Ovary (tissue), 9 donors: ENCODE data around the gene RNLS. TPM values are rescaled to one million over a fixed set of nuclear protein-coding genes. Genes with fewer than 3 reads are reported as not detected.

Experiments used
- DNase-seq, 5 donors: peaks; one replicate each; pipeline ENCODE4 v3.0.0-alpha.2; 2019 to 2020
- H3K27ac ChIP-seq, 2 donors: fragments of 200-600 bp; one replicate each; pipeline versions ENCODE4 v1.5.1 to v1.8.0; 2019 to 2022
- H3K27me3 ChIP-seq: fragments of 200-600 bp; one replicate; pipeline ENCODE4 v1.8.0; 2022
- H3K36me3 ChIP-seq: fragments of 200-600 bp; sonication (generic); one replicate; pipeline ENCODE4 v1.5.1; 2019
- H3K4me1 ChIP-seq: one replicate; pipeline ENCODE4 v1.8.1; 2013; ENCODE audit warnings: mild to moderate bottlenecking, moderate library complexity; ENCODE audit not compliant: insufficient read depth
- H3K4me3 ChIP-seq: fragments of 200-600 bp; sonication (generic); one replicate; pipeline ENCODE4 v1.5.1; 2017
- H3K9me3 ChIP-seq, 2 donors: fragments of 200-600 bp in 1 of 2; sonication (generic) in 1 of 2; one replicate each; pipeline versions ENCODE4 v1.5.1 to v1.8.1; 2013 to 2019; ENCODE audit warnings: mild to moderate bottlenecking in 1 of 2, moderate library complexity in 1 of 2
- EP300 ChIP-seq: sonication (generic); formaldehyde crosslinking; IDR thresholded peaks from one replicate; pipeline ENCODE4 v1.6.1; 2017; ENCODE audit warnings: antibody characterized with exemption
- POLR2A ChIP-seq: fragments of 450-650 bp; IDR thresholded peaks from one replicate; pipeline ENCODE4 v1.6.1; 2017; ENCODE audit warnings: antibody characterized with exemption, mild to moderate bottlenecking, moderate library complexity
- WGBS, 3 donors: extraction: QIAGEN DNeasy Blood & Tissue Kit in 1 of 3; methylation state at CpG; one replicate each; pipeline versions ENCODE4 v1.1.5 to v1.1.7; 2013 to 2017; 5-methylcytosine and 5-hydroxymethylcytosine counted together
- intact Hi-C, 4 donors: fragments of 100-400 bp; cut with DNase I; formaldehyde crosslinking; loops; one replicate each; pipeline versions ENCODE4 v1.11.0 to v1.15.1; 2022 to 2023
- polyA plus RNA-seq, 2 donors: library from polyadenylated mRNA; stranded (reverse); fragments of 200-250 nt in 1 of 2; fragments of 350-450 nt in 1 of 2; fragmentation: Illumina TruSeq in 1 of 2; extraction: RNeasy Lipid Tissue Mini Kit (QIAGEN cat#74804) in 1 of 2; gene quantifications; one replicate each; pipeline ENCODE4 v1.2.3, GENCODE V29; 2013 to 2014
- total RNA-seq, 7 donors: library from RNA; depleted of rRNA in 2 of 7; stranded (reverse); fragments of >200 nt in 2 of 7; fragmentation: NEBNext Ultra II Directional in 3 of 7; extraction: Animal tissue kit (Norgen Biotek cat#: 25700) in 3 of 7; gene quantifications; one replicate each; pipeline versions ENCODE4 v1.1.0 to v1.2.4, GENCODE V29; 2016 to 2023
- TF ChIP-seq, protein P1 (sequence below), 3 donors: fragments of 450-650 bp in 2 of 3; fragments of 200-600 bp in 1 of 3; IDR thresholded peaks; one replicate each; pipeline versions ENCODE4 v1.5.1 to v1.8.0; 2016 to 2022; ENCODE audit warnings: antibody characterized with exemption in 3 of 3, mild to moderate bottlenecking in 1 of 3
- donor health status: DM: no; HTN: no; CAD: no; lungs with moderate emphysema.
- donor health status: DM: no; HTN: no; CAD: no.
- donor health status: Bipolar disorder and iron deficiency.
- donor health status: DM: yes; HTN: yes; CAD: no.
- donor health status: DM: no; HTN: no; CAD: no.
- donor health status: DM: yes; HTN: yes; CAD: no.

The RNLS gene
- total and polyA plus RNA-seq, 9 donors: 7.5 to 21.9 (median 11.8) TPM

DNA sequence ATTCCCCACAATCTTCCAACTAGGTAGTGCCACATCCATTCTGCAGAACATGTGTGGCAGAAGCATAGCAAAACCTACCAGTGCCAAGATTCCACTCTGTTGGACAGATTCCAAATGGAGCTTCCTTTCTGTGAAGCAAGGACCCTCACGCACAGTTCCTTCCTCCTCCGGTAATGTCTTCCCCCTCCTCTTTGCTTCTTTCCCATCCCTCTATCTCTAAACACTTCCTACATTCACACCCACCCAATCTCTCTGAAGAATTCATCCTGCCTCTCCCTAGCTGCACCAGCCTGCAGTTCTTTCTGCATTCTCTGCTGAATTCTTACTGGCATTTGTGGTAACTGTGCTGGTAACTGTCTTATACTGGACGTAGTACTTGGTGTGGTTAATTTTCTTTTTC is 124.9 kb downstream of the RNLS start:
- intact Hi-C loops: no loop called here
- no peaks in the 10 kb centered on the region for H3K36me3 ChIP-seq
- H3K4me3 ChIP-seq: no peak overlapping the region
- H3K9me3 ChIP-seq: no peaks in the 10 kb centered on the region
- H3K4me1 ChIP-seq: peaks cover 6% of the 10 kb centered on the region
- 63 to 70% (median 66%) methylated on average over 3 of the region's 3 CpGs for WGBS, 3 donors
- no peak overlapping the region for H3K27ac ChIP-seq
- H3K27me3 ChIP-seq: no peaks in the 10 kb centered on the region
- DNase-seq: no peak
- TF ChIP-seq, protein P1, sequence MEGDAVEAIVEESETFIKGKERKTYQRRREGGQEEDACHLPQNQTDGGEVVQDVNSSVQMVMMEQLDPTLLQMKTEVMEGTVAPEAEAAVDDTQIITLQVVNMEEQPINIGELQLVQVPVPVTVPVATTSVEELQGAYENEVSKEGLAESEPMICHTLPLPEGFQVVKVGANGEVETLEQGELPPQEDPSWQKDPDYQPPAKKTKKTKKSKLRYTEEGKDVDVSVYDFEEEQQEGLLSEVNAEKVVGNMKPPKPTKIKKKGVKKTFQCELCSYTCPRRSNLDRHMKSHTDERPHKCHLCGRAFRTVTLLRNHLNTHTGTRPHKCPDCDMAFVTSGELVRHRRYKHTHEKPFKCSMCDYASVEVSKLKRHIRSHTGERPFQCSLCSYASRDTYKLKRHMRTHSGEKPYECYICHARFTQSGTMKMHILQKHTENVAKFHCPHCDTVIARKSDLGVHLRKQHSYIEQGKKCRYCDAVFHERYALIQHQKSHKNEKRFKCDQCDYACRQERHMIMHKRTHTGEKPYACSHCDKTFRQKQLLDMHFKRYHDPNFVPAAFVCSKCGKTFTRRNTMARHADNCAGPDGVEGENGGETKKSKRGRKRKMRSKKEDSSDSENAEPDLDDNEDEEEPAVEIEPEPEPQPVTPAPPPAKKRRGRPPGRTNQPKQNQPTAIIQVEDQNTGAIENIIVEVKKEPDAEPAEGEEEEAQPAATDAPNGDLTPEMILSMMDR (IDR thresholded peaks at IDR 0.05): no peak
- TF ChIP-seq POLR2A (no peak), EP300 (no peak)

DNA sequence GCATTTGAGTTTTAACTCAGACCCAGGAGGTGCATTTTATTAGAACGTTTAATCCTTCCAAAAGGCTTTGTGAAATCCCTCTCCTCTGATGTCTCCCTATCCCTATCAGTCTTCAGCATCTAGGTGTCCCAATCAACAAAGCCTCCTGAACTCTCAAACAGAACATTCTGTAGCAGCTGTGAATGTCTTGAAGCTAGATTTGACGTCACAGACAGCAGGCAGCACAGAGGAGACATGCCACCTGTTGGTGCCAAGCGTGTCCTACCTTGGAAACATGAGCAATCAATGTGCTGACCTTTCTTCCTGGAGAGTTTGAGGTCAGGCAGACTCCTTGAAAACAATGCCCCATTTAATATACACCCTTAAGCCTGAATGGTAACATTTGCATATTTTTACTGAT is 125.5 kb downstream of the RNLS start:
- H3K4me1 ChIP-seq: peaks cover 6% of the 10 kb centered on the region
- no peaks in the 10 kb centered on the region for H3K27me3 ChIP-seq
- WGBS, 3 donors: 69 to 77% (median 77%) methylated on average over 3 of the region's 3 CpGs
- no peaks in the 10 kb centered on the region for H3K36me3 ChIP-seq
- intact Hi-C loops: no loop called here
- no peak overlapping the region for H3K27ac ChIP-seq
- no peaks in the 10 kb centered on the region for H3K9me3 ChIP-seq
- TF ChIP-seq POLR2A (no peak), EP300 (no peak)
- TF ChIP-seq, protein P1 (IDR thresholded peaks at IDR 0.05): no peak
- DNase-seq: no peak
- no peak overlapping the region for H3K4me3 ChIP-seq

DNA sequence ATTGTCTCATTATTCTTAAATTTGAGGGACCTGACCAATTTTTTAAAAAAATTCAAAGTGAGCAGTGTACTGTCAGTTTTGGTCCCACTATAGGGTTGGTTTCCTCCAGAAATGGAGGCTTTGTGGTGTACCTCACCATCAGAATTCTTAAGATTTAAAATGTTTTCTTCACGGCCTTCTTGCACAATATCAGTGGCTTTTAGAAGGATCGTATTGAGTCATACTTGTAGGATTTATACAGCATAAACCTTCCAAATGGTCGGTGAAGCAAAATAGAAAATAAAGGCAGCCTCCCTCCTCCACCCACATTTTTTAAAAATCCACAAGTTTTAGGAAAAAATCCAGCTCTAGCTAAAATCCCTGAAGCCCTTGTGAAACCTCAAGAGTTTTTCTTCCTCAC is 126.4 kb downstream of the RNLS start:
- peaks cover 6% of the 10 kb centered on the region for H3K4me1 ChIP-seq
- DNase-seq: no peak
- H3K4me3 ChIP-seq: no peak overlapping the region
- TF ChIP-seq POLR2A (no peak), EP300 (no peak)
- TF ChIP-seq, protein P1 (IDR thresholded peaks at IDR 0.05): no peak
- no peaks in the 10 kb centered on the region for H3K27me3 ChIP-seq
- intact Hi-C loops: no loop called here
- 19 to 23% (median 20%) methylated on average over 3 of the region's 3 CpGs for WGBS, 3 donors
- H3K9me3 ChIP-seq: no peaks in the 10 kb centered on the region
- no peaks in the 10 kb centered on the region for H3K36me3 ChIP-seq
- H3K27ac ChIP-seq: peak overlapping the region in 1 of 2 donors; percentile 34

DNA sequence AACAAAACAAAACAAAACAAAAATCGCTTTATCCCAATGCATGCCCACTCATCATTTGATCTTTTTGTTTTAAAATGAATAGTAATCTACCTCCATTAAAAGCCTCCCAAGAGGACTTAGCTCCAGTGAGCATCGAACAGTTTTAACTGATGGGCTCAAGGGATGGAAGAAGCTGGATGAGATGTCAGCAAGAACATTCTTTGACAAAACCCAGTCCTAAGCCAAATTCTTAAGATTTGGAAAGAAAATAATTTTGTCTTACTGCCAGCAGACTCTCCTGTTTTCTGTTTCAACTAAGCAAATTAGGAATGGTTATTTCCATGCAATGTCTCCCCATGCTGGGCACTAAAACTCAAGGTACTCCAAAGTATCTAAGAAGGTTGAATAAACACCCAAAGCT is 127.3 kb downstream of the RNLS start:
- intact Hi-C loops: no loop called here

More for the DNA sequence above, 127.3 kb downstream of the RNLS start:
- Histone ChIP-seq H3K27me3 (no peaks in the 10 kb centered on the region), H3K27ac (peak overlapping the region in 1 of 2 donors; percentile 49), H3K36me3 (no peaks in the 10 kb centered on the region), H3K4me3 (no peak overlapping the region), H3K4me1 (peaks cover 7% of the 10 kb centered on the region), H3K9me3 (no peaks in the 10 kb centered on the region)
- WGBS, 3 donors: 5 to 22% (median 18%) methylated on average over 2 of the region's 2 CpGs
- TF ChIP-seq POLR2A (no peak), EP300 (no peak)
- TF ChIP-seq, protein P1 (IDR thresholded peaks at IDR 0.05): no peak
- no peak for DNase-seq
